A673 (cell line): ENCODE results near the gene ANKRD18B.
"Not testable (repeated sequence)": the region's sequence is repeated elsewhere in the genome, so short reads cannot be mapped to it uniquely, and the experiment has no call there.

Source experiments
- CTCF ChIP-seq: fragments of 300-800, 200-600 bp; sonication (generic); conservative IDR thresholded peaks from 2 replicates; pipeline ENCODE4 v1.5.1; 2017; ENCODE audit warnings: low read depth, mild to moderate bottlenecking, antibody characterized with exemption, low read length, moderate library complexity, mixed read lengths
- EZH2 ChIP-seq: fragments of 200-600 bp; sonication (generic); IDR thresholded peaks from 2 replicates; pipeline ENCODE4 v1.6.1; 2017; ENCODE audit warnings: borderline replicate concordance, low read depth, mild to moderate bottlenecking, mixed read lengths, antibody characterized with exemption, low read length; ENCODE audit not compliant: poor library complexity, severe bottlenecking

GRCh38 chr9:33604936-33605335 is 80.9 kb downstream of the ANKRD18B start:
- not testable (repeated sequence) for TF ChIP-seq CTCF, EZH2
